ENCODE measurements around the gene HELZ. TPM values are rescaled to one million over a fixed set of nuclear protein-coding genes. Genes with fewer than 3 reads are reported as not detected.

HELZ gene
- total and polyA plus RNA-seq, 4 donors: 5.5 to 175 (median 27.8) TPM

- no peak overlapping the region for H3K4me3 ChIP-seq
- ATAC-seq (ENCODE audit: insufficient read depth, low FRiP score) (no peak), DNase-seq (no peak)
- H3K27me3 ChIP-seq (ENCODE audit: control insufficient read depth in 3 of 3, insufficient read depth in 3 of 3, low read length in 2 of 3): no peaks in the 10 kb centered on the region
- peaks cover 6 to 17% (median 9%) of the 10 kb centered on the region in 4 donors for H3K36me3 ChIP-seq (ENCODE audit: control insufficient read depth in 4 of 4, insufficient read depth in 4 of 4, low read length in 4 of 4)
- no peak for TF ChIP-seq CTCF (IDR thresholded peaks at IDR 0.05; ENCODE audit: control extremely low read depth, extremely low read depth)
- WGBS, 2 donors: 98 to 100% methylated on average over 2 of the region's 2 CpGs
- no peaks in the 10 kb centered on the region for H3K9me3 ChIP-seq (ENCODE audit: control insufficient read depth in 4 of 4, insufficient read depth in 3 of 4, low read length in 3 of 4)
- no peak overlapping the region for H3K9ac ChIP-seq (ENCODE audit: insufficient read depth in 1 of 2, low read length in 2 of 2)
- H3K27ac ChIP-seq (ENCODE audit: low read depth in 1 of 2, low read length in 1 of 2): no peak overlapping the region
- peaks cover 0 to 6% (median 0%) of the 10 kb centered on the region in 5 donors for H3K4me1 ChIP-seq (ENCODE audit: control insufficient read depth in 5 of 5, insufficient read depth in 5 of 5, low read length in 5 of 5)
Measured at GRCh38 chr17:67232441-67232840, 12.6 kb downstream of the HELZ start.

- H3K27ac ChIP-seq (ENCODE audit: low read depth in 1 of 2, low read length in 1 of 2): no peak overlapping the region
- H3K36me3 ChIP-seq (ENCODE audit: control insufficient read depth in 4 of 4, insufficient read depth in 4 of 4, low read length in 4 of 4): peaks cover 0 to 3% (median 2%) of the 10 kb centered on the region in 4 donors
- no peaks in the 10 kb centered on the region for H3K27me3 ChIP-seq (ENCODE audit: control insufficient read depth in 3 of 3, insufficient read depth in 3 of 3, low read length in 2 of 3)
- no peak for DNase-seq
- H3K4me1 ChIP-seq (ENCODE audit: control insufficient read depth in 5 of 5, insufficient read depth in 5 of 5, low read length in 5 of 5): peaks cover 0 to 8% (median 0%) of the 10 kb centered on the region in 5 donors
- whole genome bisulfite sequencing, 2 donors: 89 to 93% methylated on average over 5 of the region's 5 CpGs
- H3K9me3 ChIP-seq (ENCODE audit: control insufficient read depth in 4 of 4, insufficient read depth in 3 of 4, low read length in 3 of 4): no peaks in the 10 kb centered on the region
- H3K4me3 ChIP-seq: no peak overlapping the region
- no peak overlapping the region for H3K9ac ChIP-seq (ENCODE audit: insufficient read depth in 1 of 2, low read length in 2 of 2)
- no peak for TF ChIP-seq CTCF (IDR thresholded peaks at IDR 0.05; ENCODE audit: control extremely low read depth, extremely low read depth)
- ATAC-seq (ENCODE audit: insufficient read depth, low FRiP score): no peak
Measured at GRCh38 chr17:67229109-67229955, 15.7 kb downstream of the HELZ start.

- Histone ChIP-seq H3K9ac (ENCODE audit: insufficient read depth in 1 of 2, low read length in 2 of 2) (no peak overlapping the region), H3K27me3 (ENCODE audit: control insufficient read depth in 3 of 3, insufficient read depth in 3 of 3, low read length in 2 of 3) (no peaks in the 10 kb centered on the region), H3K4me3 (no peak overlapping the region), H3K36me3 (ENCODE audit: control insufficient read depth in 4 of 4, insufficient read depth in 4 of 4, low read length in 4 of 4) (peaks cover 0 to 5% (median 2%) of the 10 kb centered on the region in 4 donors), H3K27ac (ENCODE audit: low read depth in 1 of 2, low read length in 1 of 2) (no peak overlapping the region), H3K4me1 (ENCODE audit: control insufficient read depth in 5 of 5, insufficient read depth in 5 of 5, low read length in 5 of 5) (peaks cover 0 to 8% (median 2%) of the 10 kb centered on the region in 5 donors), H3K9me3 (ENCODE audit: control insufficient read depth in 4 of 4, insufficient read depth in 3 of 4, low read length in 3 of 4) (no peaks in the 10 kb centered on the region)
- no peak for ATAC-seq (ENCODE audit: insufficient read depth, low FRiP score)
- TF ChIP-seq CTCF (IDR thresholded peaks at IDR 0.05; ENCODE audit: control extremely low read depth, extremely low read depth): no peak
- peak in 2 of 3 donors; percentile 26 to 50 for DNase-seq
Measured at GRCh38 chr17:67227488-67227887, 17.5 kb downstream of the HELZ start.

Data from lung (tissue), 12 donors.